ENCODE measurements around the gene GNB3.

Gene GNB3

DNA sequence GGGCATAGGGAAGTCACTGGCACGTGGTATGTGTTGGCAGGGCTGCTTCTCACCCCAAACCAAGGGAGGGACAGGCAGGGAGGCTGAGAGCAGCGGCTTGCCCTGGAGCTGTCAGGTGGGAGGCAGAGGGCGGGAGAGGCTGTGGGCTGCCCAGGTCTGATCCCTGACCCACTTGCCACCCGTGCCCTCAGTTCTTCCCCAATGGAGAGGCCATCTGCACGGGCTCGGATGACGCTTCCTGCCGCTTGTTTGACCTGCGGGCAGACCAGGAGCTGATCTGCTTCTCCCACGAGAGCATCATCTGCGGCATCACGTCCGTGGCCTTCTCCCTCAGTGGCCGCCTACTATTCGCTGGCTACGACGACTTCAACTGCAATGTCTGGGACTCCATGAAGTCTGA lies 4.7 kb downstream of the GNB3 start:
- DNase-seq (ENCODE audit: low read depth): no peak
- TF ChIP-seq, protein P1, sequence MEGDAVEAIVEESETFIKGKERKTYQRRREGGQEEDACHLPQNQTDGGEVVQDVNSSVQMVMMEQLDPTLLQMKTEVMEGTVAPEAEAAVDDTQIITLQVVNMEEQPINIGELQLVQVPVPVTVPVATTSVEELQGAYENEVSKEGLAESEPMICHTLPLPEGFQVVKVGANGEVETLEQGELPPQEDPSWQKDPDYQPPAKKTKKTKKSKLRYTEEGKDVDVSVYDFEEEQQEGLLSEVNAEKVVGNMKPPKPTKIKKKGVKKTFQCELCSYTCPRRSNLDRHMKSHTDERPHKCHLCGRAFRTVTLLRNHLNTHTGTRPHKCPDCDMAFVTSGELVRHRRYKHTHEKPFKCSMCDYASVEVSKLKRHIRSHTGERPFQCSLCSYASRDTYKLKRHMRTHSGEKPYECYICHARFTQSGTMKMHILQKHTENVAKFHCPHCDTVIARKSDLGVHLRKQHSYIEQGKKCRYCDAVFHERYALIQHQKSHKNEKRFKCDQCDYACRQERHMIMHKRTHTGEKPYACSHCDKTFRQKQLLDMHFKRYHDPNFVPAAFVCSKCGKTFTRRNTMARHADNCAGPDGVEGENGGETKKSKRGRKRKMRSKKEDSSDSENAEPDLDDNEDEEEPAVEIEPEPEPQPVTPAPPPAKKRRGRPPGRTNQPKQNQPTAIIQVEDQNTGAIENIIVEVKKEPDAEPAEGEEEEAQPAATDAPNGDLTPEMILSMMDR (conservative IDR thresholded peaks at IDR 0.05; ENCODE audit: low read depth, low read length): no peak
- no peak overlapping the region for H3K4me3 ChIP-seq (ENCODE audit: low read depth, low read length)

DNA sequence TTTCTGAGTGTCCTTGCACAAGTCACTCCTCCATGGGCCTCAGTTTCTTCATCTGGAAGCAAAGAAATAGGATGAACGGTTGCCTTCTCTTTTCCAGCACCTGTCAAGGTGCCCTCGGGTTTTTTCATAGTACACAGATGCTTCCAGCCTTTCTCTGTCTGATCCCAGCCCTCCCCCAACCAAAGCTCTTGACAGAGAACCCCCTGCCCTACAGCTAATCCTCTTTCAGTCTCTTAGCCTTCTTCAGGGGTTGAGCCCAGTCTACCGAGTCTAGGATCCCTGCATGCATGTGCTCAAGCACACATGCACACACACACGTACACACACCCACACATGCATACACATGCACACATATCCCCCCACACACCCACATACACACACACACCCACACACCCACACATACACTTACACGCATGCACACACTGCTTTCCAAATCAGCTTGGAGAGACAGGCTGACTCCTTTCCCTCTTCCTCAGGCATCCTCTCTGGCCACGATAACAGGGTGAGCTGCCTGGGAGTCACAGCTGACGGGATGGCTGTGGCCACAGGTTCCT lies 5.7 kb downstream of the GNB3 start:
- TF ChIP-seq, protein P1 (conservative IDR thresholded peaks at IDR 0.05; ENCODE audit: low read depth, low read length): no peak
- DNase-seq (ENCODE audit: low read depth): no peak
- no peak overlapping the region for H3K4me3 ChIP-seq (ENCODE audit: low read depth, low read length)

DNA sequence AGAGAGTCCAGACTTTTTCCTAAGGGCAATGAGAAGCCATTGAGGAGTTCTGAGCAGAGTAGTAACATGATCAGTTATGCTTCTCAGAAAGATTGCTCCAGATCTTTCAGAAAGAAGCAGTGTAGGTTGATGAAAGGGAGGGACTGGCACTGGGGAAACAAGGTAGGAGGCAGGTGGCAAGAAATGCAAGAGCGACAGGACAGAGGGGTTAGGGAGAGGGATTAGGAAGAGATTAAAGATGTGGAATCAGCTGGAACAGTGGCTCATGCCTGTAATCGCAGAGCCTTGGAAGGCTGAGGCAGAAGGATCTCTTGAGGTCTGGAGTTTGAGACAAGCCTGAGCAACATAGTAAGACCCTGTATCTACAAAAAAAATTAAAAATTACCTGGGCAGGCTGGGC lies 7.0 kb downstream of the GNB3 start:
- no peak overlapping the region for H3K4me3 ChIP-seq (ENCODE audit: low read depth, low read length)
- TF ChIP-seq, protein P1 (conservative IDR thresholded peaks at IDR 0.05; ENCODE audit: low read depth, low read length): no peak
- DNase-seq (ENCODE audit: low read depth): no peak

DNA sequence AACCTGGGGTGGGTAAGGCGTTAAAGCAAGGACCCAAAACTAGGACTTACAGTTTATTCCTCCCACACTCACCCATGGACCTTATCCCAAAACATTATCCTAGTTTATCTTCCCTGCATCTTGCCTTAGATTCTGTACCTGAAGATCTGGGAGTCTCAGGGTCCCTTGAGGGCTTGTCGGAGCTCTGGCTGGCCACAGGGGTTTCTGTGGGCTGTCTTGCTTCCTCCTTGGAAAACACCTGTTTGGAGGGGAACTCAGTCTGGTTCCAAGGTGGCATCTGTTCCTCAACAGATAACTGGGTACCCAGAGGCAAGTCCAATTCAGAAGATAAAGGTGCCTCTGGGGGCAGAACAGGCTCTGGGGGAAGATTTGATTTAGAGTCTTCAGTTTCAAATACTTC lies 8.7 kb downstream of the GNB3 start:
- no peak for DNase-seq (ENCODE audit: low read depth)
- TF ChIP-seq, protein P1 (conservative IDR thresholded peaks at IDR 0.05; ENCODE audit: low read depth, low read length): no peak
- no peak overlapping the region for H3K4me3 ChIP-seq (ENCODE audit: low read depth, low read length)

DNA sequence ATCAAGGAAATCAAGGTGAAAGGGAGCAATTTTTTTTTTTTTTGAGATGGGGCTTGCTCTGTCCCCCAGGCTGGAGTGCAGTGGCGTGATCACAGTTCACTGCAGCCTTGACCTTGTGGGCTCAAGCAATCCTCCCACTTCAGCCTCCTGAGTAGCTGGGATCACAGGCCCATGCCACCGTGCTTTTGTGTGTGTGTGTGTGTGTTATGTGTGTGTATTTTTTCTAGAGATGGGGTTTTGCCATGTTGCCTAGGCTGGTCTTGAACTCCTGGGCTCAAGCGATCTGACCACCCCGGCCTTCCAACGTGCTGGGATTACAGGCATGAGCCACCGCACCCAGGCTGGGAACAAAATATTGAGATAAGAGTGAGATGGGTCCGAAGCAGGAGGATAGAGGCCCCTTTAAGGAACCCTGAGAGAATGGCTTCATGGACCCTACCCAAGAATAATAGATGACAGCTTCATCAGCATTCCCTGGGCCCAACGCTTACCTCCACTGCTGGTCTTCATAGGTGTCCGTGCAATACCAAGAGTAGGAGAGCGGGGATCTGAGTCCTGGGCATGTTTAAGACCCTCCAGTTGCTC lies 9.3 kb downstream of the GNB3 start:
- H3K4me3 ChIP-seq (ENCODE audit: low read depth, low read length): no peak overlapping the region
- no peak for DNase-seq (ENCODE audit: low read depth)
- TF ChIP-seq, protein P1 (conservative IDR thresholded peaks at IDR 0.05; ENCODE audit: low read depth, low read length): no peak

DNA sequence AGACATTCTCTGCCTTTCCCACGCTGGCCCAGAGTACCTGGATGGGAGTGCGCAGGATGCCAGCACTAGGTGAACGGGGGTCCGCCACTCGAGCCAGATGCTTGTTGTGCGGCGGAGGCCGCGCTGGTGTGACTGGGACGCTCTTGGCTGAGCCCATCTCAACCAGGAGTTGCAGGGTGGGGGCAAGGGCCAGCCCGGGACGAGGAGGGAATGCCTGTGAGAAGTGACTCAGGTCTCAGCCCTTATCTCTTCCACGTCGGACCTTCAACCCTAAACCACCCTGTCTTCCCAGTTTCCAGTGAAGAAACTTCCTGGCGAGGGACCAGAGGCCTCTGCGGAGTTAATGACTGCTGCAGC lies 10.0 kb downstream of the GNB3 start:
- no peak for DNase-seq (ENCODE audit: low read depth)
- TF ChIP-seq, protein P1 (conservative IDR thresholded peaks at IDR 0.05; ENCODE audit: low read depth, low read length): no peak
- peak overlapping the region; percentile 37 for H3K4me3 ChIP-seq (ENCODE audit: low read depth, low read length)
